Suprapubic skin (tissue), 3 donors: Measurements from ENCODE around the gene HIBADH.

ENCODE experiments used
- EP300 ChIP-seq: sonication (generic); formaldehyde crosslinking; IDR thresholded peaks from one replicate; pipeline ENCODE4 v1.6.1; 2017; ENCODE audit warnings: antibody characterized with exemption
- POLR2A ChIP-seq, 2 donors: fragments of 450-650 bp; IDR thresholded peaks; one replicate each; pipeline ENCODE4 v1.6.1; 2017; ENCODE audit warnings: antibody characterized with exemption in 2 of 2, mild to moderate bottlenecking in 2 of 2, moderate library complexity in 2 of 2
- TF ChIP-seq, protein P1 (sequence below), 2 donors: fragments of 200-600 bp in 1 of 2; fragments of 450-650 bp in 1 of 2; sonication (generic) in 1 of 2; IDR thresholded peaks; one replicate each; pipeline ENCODE4 v1.5.1; 2016 to 2019; ENCODE audit warnings: antibody characterized with exemption in 2 of 2, mild to moderate bottlenecking in 1 of 2, moderate library complexity in 1 of 2

DNA sequence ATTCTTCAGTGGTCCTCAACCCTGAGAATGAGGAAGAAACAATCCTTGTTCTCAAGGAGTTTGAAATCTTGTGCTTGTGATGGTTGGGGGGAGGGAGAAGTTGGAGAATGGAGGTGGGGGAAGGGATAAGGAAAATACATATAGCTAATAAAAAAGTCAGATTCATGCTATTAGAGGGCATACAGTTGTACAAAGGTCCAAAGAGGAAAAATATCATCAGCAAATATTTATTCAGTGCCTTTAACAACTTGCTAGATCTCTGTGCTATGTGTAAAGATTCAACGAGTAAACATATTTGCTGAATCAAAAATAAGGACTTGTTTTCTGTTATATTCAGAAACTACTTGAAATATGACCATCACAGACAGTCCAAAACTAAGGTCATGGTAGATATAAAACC lies 114.4 kb downstream of the HIBADH start:
- TF ChIP-seq, protein P1, sequence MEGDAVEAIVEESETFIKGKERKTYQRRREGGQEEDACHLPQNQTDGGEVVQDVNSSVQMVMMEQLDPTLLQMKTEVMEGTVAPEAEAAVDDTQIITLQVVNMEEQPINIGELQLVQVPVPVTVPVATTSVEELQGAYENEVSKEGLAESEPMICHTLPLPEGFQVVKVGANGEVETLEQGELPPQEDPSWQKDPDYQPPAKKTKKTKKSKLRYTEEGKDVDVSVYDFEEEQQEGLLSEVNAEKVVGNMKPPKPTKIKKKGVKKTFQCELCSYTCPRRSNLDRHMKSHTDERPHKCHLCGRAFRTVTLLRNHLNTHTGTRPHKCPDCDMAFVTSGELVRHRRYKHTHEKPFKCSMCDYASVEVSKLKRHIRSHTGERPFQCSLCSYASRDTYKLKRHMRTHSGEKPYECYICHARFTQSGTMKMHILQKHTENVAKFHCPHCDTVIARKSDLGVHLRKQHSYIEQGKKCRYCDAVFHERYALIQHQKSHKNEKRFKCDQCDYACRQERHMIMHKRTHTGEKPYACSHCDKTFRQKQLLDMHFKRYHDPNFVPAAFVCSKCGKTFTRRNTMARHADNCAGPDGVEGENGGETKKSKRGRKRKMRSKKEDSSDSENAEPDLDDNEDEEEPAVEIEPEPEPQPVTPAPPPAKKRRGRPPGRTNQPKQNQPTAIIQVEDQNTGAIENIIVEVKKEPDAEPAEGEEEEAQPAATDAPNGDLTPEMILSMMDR (IDR thresholded peaks at IDR 0.05): no peak
- TF ChIP-seq EP300 (no peak), POLR2A (IDR thresholded peaks at IDR 0.05) (no peak)
